SK-N-MC (cell line): Measurements from ENCODE around the gene RAB11B.

Experiments
- EZH2 ChIP-seq: fragments of 200-600 bp; sonication (generic); IDR thresholded peaks from one replicate; pipeline ENCODE4 v1.6.1; 2017; ENCODE audit warnings: antibody characterized with exemption
- FOXP2 ChIP-seq: optimal IDR thresholded peaks from 2 replicates; pipeline ENCODE3; 2011; ENCODE audit warnings: mild to moderate bottlenecking, moderate library complexity; ENCODE audit not compliant: insufficient read depth; ENCODE audit errors: extremely low read length, control extremely low read depth
- POLR2AphosphoS5 ChIP-seq: IDR thresholded peaks from 2 replicates; pipeline ENCODE4 v1.6.1; 2012; ENCODE audit warnings: mild to moderate bottlenecking, low read depth, low read length, borderline replicate concordance

DNA sequence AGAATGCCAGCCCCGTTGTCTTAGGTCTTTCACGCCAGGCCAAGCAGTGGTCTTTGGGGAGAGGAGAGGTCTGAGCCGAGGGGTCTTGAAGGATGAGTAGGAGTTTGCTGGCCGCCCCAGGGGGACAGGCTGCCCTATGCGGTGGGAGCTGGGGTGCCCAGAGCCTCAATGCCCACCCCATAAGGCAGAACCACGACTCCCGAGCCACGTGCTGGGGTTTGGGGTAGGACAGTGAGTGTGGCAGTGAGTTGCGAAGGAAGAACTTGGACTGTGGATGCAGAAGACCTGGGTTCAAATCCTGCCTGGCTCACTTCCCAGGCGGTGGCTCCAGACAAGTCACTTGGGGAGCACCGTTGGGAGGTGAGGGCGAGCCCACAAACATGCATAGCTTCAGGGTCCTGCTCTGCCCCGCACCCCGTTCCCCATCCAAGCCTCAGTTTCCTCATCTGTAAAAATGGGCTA, 5.5 kb downstream of the RAB11B start:
- TF ChIP-seq EZH2: no peak
- no peak for TF ChIP-seq POLR2AphosphoS5
- no peak for TF ChIP-seq FOXP2
